ENCODE results near the gene APBA1.

DNA sequence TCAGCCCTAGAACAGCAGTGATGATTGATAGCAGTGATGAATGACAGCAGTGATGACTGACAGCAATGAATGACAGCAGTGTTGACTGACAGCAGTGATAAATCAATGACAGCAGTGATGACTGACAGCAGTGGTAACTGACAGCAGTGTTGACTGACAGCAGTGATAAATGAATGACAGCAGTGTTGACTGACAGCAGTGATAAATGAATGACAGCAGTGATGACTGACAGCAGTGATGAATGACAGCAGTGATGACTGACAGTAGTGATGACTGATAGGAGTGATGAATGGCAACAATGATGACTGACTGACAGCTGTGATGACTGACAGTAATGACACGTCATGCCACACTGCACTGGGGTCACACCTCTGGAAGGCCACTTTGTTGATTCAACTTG, 240.4 kb downstream of the APBA1 start:
- TF ChIP-seq, protein P1, sequence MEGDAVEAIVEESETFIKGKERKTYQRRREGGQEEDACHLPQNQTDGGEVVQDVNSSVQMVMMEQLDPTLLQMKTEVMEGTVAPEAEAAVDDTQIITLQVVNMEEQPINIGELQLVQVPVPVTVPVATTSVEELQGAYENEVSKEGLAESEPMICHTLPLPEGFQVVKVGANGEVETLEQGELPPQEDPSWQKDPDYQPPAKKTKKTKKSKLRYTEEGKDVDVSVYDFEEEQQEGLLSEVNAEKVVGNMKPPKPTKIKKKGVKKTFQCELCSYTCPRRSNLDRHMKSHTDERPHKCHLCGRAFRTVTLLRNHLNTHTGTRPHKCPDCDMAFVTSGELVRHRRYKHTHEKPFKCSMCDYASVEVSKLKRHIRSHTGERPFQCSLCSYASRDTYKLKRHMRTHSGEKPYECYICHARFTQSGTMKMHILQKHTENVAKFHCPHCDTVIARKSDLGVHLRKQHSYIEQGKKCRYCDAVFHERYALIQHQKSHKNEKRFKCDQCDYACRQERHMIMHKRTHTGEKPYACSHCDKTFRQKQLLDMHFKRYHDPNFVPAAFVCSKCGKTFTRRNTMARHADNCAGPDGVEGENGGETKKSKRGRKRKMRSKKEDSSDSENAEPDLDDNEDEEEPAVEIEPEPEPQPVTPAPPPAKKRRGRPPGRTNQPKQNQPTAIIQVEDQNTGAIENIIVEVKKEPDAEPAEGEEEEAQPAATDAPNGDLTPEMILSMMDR (IDR thresholded peaks at IDR 0.05): no peak
- TF ChIP-seq POLR2A (IDR thresholded peaks at IDR 0.05): no peak

Data from heart left ventricle (tissue), 13 donors.